ENCODE data around the gene PALLD. TPM values are rescaled to one million over a fixed set of nuclear protein-coding genes. Genes with fewer than 3 reads are reported as not detected.

Gene PALLD
- total RNA-seq, 1 donor from 2014 or later: 69.2 TPM

DNA sequence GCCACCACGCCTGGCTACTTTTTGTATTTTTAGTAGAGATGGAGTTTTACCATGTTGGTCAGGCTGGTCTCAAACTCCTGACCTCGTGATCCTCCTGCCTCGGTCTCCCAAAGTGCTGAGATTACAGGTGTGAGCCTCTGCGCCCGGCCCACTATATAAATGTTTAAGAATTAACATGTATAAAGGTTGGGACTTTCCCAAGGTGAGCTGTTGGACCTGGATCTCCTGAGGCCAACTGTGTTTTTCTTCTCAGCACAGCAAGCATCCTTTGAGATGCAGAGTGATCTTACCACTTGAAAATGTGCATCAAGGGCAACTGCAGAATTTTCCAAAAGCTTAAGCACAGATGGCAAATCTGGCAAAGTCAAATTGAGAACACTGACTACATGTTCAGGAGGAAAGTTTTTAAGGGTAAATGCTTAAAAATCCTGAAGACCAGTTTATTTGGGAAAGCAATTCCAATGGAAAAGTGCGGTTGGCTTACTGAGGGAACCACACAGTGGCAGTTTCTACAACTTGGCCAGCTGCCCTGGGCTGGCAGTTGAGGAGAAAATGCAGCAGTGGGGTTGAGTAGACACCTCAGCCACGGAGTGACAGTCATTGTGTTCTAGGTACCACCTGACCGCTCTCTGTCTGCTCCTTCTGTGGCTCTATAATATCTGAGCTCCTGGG, 344.3 kb downstream of the PALLD start:
- TF ChIP-seq, protein P1, sequence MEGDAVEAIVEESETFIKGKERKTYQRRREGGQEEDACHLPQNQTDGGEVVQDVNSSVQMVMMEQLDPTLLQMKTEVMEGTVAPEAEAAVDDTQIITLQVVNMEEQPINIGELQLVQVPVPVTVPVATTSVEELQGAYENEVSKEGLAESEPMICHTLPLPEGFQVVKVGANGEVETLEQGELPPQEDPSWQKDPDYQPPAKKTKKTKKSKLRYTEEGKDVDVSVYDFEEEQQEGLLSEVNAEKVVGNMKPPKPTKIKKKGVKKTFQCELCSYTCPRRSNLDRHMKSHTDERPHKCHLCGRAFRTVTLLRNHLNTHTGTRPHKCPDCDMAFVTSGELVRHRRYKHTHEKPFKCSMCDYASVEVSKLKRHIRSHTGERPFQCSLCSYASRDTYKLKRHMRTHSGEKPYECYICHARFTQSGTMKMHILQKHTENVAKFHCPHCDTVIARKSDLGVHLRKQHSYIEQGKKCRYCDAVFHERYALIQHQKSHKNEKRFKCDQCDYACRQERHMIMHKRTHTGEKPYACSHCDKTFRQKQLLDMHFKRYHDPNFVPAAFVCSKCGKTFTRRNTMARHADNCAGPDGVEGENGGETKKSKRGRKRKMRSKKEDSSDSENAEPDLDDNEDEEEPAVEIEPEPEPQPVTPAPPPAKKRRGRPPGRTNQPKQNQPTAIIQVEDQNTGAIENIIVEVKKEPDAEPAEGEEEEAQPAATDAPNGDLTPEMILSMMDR (IDR thresholded peaks at IDR 0.05; ENCODE audit: insufficient read depth, low read length, severe bottlenecking): no peak
- Histone ChIP-seq H3K27me3 (ENCODE audit: control insufficient read depth, insufficient read depth, low read length) (no peaks in the 10 kb centered on the region), H3K4me3 (ENCODE audit: low read depth, low read length) (no peak overlapping the region), H3K36me3 (ENCODE audit: control insufficient read depth, insufficient read depth, low read length) (peaks cover 13% of the 10 kb centered on the region)
- DNase-seq (ENCODE audit: low read depth) (no peak), FAIRE-seq (no peak)

DNA sequence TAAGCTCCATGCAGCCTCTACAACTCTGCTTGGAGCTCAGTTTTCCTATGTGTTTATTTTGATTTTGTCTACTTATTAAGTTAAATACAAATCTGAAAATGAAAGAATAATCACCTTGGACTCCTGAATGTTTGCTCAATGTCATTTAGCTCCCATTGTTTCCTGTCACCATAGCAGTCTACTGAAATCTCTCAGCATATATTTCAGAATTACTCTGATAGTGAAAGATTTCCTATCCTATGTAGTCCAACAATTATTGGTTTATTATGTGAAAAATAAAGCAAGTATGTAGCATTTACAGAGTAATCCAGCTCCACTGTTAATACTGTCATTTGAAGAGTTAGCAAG, 344.8 kb downstream of the PALLD start:
- no peaks in the 10 kb centered on the region for H3K27me3 ChIP-seq (ENCODE audit: control insufficient read depth, insufficient read depth, low read length)
- DNase-seq (ENCODE audit: low read depth) (no peak), FAIRE-seq (no peak)
- TF ChIP-seq, protein P1 (IDR thresholded peaks at IDR 0.05; ENCODE audit: insufficient read depth, low read length, severe bottlenecking): no peak
- H3K4me3 ChIP-seq (ENCODE audit: low read depth, low read length): no peak overlapping the region
- peaks cover 11% of the 10 kb centered on the region for H3K36me3 ChIP-seq (ENCODE audit: control insufficient read depth, insufficient read depth, low read length)

DNA sequence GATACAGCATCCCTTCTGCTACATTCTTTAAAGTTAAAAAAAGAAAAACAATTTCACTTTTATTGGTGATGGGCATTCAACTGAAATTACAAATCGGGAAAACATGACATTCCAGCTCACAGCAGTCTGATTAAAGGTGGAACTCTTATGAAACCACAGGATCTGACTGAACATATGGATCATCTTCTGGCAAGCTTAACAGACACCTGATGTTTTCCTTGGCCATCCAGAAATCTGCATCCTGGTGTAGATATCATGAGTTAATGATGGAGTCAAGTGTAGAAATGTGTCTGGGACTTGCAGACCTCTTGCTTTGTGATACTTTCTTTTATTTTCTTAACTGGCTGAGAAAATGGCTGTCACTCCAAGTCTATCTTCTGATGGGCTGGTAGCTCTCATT, 345.3 kb downstream of the PALLD start:
- FAIRE-seq (peak; percentile 7), DNase-seq (ENCODE audit: low read depth) (no peak)
- Histone ChIP-seq H3K27me3 (ENCODE audit: control insufficient read depth, insufficient read depth, low read length) (no peaks in the 10 kb centered on the region), H3K36me3 (ENCODE audit: control insufficient read depth, insufficient read depth, low read length) (peaks cover 9% of the 10 kb centered on the region), H3K4me3 (ENCODE audit: low read depth, low read length) (no peak overlapping the region)
- TF ChIP-seq, protein P1 (IDR thresholded peaks at IDR 0.05; ENCODE audit: insufficient read depth, low read length, severe bottlenecking): no peak

DNA sequence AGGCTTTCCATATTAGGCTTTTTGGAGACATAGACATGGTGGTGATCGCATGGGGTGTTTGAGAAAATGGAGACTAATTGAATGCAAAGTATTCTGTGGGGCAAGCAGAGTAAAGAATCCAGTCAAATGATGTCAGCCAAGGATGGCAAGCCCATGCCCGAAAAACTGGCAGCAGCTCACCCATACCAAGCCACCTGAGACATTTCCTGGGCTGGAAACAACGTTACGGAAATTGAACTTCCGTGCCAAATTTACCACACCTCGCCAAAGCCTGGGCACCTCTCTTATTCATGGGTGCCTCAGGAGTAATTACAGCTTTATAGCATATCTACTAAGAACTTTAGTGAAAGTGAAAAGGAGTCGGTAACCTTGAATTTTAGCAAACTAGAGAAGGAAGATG, 346.8 kb downstream of the PALLD start:
- H3K27me3 ChIP-seq (ENCODE audit: control insufficient read depth, insufficient read depth, low read length): no peaks in the 10 kb centered on the region
- DNase-seq (ENCODE audit: low read depth): peak; percentile 92
- FAIRE-seq: peak; percentile 75
- TF ChIP-seq, protein P1 (IDR thresholded peaks at IDR 0.05; ENCODE audit: insufficient read depth, low read length, severe bottlenecking): no peak
- peaks cover 6% of the 10 kb centered on the region for H3K36me3 ChIP-seq (ENCODE audit: control insufficient read depth, insufficient read depth, low read length)
- H3K4me3 ChIP-seq (ENCODE audit: low read depth, low read length): no peak overlapping the region

DNA sequence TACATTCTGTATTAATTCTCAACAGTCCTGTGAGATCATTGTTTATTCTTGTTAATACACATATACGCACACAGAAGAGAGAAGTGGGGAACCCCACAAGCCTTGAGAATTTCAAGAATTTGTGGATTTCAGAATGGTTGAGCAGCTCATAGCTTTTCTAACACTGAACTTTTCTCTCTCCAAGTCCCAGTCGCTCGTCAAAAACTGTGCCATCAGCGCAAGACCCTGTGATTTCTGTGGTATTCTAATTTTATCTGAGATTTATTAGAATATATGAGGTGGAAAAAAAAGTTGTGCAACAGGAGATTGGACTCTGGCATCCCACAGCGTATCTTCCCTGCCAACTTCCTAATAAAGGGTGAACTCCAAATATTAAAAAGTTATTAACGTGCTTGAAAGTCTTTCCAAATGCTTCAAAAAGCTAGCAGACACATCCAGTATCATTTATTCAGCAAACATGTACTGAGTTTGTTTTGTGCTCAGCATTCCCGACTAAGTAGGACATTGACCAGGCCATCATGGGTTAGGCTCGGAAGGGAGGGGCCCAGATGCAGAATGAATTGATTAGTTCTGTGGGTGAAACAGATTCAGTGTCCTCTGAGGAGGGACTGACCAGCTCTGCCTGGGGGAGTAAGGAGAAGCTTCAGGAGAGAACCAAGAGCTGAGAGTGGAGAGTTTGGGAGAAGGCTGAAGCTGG, 347.6 kb downstream of the PALLD start:
- no peaks in the 10 kb centered on the region for H3K27me3 ChIP-seq (ENCODE audit: control insufficient read depth, insufficient read depth, low read length)
- H3K36me3 ChIP-seq (ENCODE audit: control insufficient read depth, insufficient read depth, low read length): peaks cover 6% of the 10 kb centered on the region
- no peak for DNase-seq (ENCODE audit: low read depth)
- no peak overlapping the region for H3K4me3 ChIP-seq (ENCODE audit: low read depth, low read length)
- no peak for FAIRE-seq
- TF ChIP-seq, protein P1 (IDR thresholded peaks at IDR 0.05; ENCODE audit: insufficient read depth, low read length, severe bottlenecking): no peak
